ENCODE data around the gene HKDC1.

- TF ChIP-seq CTCF (IDR thresholded peaks at IDR 0.05) (no peak), EP300 (IDR thresholded peaks at IDR 0.05) (no peak), POLR2AphosphoS5 (IDR thresholded peaks at IDR 0.05) (no peak)
These were observed 19.0 kb downstream of the HKDC1 start for GRCh38 chr10:69239136-69239535.

All from esophagus muscularis mucosa (tissue), 4 donors.